MM.1S (cell line): Measurements from ENCODE around the gene RFX2.

Experiments used
- EZH2 ChIP-seq: fragments of 300-600 bp; sonication (generic); optimal IDR thresholded peaks from 2 replicates; pipeline ENCODE3; 2017; ENCODE audit warnings: low read depth, mild to moderate bottlenecking, antibody characterized with exemption, low read length, mixed read lengths
- EZH2phosphoT487 ChIP-seq: fragments of 300-600 bp; sonication (generic); IDR thresholded peaks from 2 replicates; pipeline ENCODE4 v1.6.1; 2018; ENCODE audit warnings: antibody characterized with exemption, low read length
- TF ChIP-seq, protein P1 (sequence below): fragments of 300-600 bp; sonication (generic); IDR thresholded peaks from 2 replicates; pipeline ENCODE4 v1.5.1; 2016; ENCODE audit warnings: antibody characterized with exemption, low read length, mixed read lengths

DNA sequence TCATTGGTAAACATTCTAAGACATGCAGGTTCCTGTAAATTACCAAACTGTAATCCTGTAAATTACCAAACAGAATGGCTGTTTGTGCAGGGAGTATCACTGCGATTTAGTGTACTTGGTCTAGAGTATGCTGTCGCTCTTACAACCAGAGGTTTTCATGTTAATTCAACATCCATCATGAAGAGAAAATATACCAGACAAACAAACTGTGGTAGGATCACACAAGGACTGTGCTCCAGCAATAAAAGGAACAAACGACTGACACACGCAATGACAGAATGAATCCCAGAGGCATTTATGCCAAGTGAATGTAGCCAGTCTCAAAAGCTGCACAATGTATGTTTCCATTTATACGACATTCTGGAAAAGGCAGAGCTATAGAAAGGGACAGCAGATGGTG is 31.2 kb downstream of the RFX2 start:
- TF ChIP-seq, protein P1, sequence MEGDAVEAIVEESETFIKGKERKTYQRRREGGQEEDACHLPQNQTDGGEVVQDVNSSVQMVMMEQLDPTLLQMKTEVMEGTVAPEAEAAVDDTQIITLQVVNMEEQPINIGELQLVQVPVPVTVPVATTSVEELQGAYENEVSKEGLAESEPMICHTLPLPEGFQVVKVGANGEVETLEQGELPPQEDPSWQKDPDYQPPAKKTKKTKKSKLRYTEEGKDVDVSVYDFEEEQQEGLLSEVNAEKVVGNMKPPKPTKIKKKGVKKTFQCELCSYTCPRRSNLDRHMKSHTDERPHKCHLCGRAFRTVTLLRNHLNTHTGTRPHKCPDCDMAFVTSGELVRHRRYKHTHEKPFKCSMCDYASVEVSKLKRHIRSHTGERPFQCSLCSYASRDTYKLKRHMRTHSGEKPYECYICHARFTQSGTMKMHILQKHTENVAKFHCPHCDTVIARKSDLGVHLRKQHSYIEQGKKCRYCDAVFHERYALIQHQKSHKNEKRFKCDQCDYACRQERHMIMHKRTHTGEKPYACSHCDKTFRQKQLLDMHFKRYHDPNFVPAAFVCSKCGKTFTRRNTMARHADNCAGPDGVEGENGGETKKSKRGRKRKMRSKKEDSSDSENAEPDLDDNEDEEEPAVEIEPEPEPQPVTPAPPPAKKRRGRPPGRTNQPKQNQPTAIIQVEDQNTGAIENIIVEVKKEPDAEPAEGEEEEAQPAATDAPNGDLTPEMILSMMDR, result no peak
- TF ChIP-seq EZH2 (no peak), EZH2phosphoT487 (no peak)
